Dermis blood vessel endothelial cell (primary cell): Measurements from ENCODE around the gene CMTM3. TPM values are rescaled to one million over a fixed set of nuclear protein-coding genes. Genes with fewer than 3 reads are reported as not detected.
"Not testable (repeated sequence)": the region's sequence is repeated elsewhere in the genome, so short reads cannot be mapped to it uniquely, and the experiment has no call there.

Source experiments
- DNase-seq: peaks from one replicate; pipeline ENCODE4 v3.0.0; 2010
- total RNA-seq: library from RNA; depleted of rRNA; stranded (reverse); fragments of >200 nt; gene quantifications from 2 replicates; pipeline ENCODE4 v1.2.3, GENCODE V29; 2014

CMTM3 gene
- total RNA-seq, 1 donor from 2014 or later, result 23.3 TPM

DNA sequence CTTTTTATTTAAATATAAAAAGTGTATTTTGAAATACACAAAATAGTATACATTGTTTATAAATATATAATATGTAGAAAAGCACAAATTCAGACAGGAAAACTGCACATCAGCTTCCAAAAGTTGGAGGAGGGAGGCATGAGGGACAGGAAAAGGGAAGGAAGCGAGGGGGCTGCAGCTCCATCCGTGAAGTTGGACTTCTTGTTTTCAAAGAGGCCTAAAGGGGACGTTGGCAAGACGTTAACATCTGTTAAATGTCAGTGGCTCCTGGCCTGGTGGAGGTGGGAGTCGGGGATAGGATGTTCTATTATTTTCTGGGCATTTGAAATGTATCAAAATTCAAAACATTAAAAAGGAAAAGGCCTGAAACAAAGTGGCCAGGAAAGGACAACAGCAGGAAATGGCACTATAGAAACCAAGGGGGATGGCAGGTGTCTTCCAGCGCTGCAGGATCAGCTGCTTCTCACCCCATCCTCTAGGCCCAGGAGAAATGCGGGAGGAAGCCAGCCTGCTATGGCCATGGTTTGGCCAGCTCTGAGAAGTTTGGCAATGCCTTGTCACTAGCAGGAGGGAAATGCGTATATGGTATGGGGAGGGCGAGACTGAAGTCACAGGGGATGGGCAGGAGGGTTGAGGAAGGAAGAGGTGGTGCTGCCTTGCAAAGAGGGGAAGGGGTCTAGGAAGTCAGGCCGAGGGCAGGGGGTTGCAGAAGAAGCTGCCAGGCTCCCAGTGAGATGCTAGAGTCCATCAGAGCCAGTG, 18.8 kb upstream of the CMTM3 start:
- DNase-seq, result peak; percentile 37

DNA sequence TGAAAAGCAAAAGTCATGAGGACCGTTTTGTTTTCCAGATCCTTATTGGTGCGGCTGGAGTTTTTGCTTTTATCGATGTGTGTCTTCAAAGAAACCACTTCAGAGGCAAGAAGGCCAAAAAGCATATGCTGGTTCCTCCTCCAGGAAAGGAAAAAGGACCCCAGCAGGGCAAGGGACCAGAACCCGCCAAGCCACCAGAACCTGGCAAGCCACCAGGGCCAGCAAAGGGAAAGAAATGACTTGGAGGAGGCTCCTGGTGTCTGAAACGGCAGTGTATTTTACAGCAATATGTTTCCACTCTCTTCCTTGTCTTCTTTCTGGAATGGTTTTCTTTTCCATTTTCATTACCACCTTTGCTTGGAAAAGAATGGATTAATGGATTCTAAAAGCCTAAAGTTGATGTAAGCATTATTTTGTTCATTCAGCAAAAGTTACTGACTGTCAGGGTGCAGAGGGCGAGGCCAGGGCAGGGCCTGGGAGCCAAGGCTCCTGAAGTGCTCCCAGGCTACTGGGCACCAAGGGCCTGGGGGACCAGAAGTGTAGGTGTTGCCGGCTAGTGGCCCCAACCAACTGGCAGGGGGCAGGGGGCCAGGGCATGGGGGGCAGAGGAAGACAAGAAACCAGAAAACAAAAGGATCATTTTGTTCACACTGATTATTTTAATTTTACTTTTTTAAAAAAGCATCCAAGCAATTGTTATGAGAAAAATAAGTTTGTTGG, 16.5 kb upstream of the CMTM3 start:
- DNase-seq, result no peak

DNA sequence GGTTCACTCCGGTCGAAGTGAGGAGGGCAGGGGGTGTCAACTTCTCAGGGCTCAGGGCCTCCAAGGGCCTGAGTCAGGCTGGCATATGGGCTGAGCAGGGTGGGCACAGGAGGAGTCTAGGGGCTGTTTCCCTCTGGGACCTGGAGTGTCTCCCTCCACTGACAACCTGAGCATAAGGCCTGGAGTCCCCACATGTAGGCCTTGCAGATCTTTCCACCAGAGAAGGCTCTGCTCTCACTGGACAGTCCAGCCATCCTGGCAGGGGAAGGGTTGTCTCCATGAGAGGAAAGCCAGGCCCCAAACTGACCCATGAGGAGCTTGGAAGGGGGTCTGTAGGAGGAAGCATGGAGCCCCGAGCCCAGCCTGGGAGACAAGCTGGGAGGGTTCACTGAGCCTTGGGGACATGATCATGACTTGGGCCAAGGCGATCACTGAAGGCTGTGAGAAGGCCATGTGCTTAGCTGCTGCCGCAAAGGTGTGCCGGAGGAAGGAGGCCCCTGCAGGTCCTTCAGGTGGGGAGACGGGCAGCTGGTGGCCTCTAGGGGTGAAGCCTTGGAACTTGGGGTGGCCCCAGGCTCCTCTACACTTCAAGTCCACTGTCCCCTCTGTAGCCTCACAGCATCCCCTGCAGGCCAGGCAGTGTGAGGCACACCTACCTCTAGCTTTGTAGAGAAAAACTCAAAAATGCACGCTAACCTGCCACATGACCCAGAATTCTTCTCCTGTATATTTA, 15.4 kb upstream of the CMTM3 start:
- DNase-seq, result peak; percentile 68

DNA sequence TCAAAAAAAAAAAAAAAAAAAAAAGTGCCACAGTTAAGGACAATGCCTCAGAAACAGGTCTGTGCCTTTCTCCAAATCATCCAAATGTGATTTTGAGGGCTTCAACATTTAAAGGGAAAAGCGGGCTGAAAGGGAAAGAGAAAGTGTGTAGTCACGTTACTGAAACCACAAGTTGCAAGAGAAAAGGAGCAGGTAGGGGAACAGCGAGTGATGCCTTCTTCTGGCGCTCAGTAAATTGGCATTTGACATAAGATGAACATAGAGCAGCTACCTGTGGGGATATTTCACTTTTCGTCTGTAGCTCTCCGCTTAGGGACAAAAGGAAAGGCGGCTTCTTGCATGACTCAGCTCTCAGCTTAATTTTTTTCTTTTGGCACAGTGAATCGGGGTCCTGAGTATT, 14.2 kb upstream of the CMTM3 start:
- no peak for DNase-seq

DNA sequence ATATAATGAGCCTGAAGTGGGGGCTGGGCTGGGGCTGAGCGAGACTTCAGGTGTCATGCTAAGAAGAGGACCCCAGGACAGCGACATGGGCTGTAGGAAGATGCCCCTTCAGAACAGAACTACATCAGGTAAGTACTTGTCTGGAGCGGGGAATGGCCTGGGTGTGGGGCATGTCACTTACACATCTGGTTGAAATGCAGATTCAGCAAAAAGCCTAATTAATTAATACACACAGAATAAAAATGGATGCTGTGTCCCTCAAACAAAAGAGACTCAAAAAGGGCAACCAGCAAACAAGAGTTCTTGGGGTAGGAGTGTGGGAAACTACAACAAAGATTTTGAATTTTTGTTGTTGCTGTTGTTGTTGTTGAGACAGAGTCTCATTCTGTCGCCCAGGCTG, 13.5 kb upstream of the CMTM3 start:
- no peak for DNase-seq

DNA sequence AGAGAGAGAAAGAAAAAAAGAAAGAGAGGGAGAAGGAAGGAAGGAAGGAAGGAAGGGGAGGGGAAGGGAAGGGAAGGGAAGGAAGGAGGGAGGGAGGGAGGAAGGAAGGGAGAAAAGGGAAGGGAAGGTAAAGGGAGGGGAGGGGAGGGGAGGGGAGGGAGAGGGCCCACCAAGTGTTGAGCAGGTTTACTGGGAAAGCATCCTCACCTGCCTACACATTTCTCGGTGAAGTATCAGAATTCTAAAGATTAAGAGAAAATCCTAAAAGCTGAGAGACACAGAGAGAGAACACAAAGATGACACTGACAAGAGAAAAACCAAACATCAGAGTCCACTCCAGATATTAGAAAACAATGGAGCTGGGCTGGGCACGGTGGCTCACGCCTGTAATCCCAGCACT, 12.3 kb upstream of the CMTM3 start:
- DNase-seq, result no peak

DNA sequence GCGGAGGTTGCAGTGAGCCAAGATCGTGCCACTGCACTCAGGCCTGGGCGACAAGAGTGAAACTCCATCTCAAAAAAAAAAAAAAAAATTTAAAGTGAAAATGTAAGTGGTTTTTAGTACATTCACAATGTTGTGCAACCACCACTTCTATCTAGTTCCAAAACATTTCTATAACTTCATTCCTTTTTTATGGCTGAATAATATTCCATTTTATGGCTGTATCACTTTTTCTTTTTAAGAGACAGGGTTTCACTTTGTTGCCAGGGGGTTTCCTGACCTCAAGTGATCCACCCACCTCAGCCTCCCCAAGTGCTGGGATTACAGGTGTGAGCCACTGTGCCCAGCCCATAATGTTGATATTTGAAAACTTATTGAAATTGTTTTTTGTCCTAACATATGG, 11.7 kb upstream of the CMTM3 start:
- no peak for DNase-seq

DNA sequence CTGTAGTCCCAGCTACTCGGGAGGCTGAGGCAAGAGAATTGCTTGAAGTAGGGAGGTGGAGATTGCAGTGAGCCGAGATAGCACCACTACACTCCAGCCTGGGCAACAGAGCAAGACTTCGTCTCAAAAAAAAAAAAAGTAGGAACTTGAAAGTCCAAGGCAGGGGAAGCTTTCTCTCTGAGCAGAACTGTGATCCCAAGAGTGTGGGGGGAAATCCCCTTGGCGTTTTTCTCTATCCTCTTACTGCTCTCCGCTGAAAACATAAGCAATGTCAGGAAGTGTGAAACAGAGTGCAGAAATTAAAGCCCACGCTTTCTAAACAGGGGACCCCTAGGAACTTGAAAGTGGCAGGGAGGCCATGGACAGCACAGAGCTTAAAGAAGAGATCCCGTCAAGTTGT, 9.8 kb upstream of the CMTM3 start:
- DNase-seq, result no peak

DNA sequence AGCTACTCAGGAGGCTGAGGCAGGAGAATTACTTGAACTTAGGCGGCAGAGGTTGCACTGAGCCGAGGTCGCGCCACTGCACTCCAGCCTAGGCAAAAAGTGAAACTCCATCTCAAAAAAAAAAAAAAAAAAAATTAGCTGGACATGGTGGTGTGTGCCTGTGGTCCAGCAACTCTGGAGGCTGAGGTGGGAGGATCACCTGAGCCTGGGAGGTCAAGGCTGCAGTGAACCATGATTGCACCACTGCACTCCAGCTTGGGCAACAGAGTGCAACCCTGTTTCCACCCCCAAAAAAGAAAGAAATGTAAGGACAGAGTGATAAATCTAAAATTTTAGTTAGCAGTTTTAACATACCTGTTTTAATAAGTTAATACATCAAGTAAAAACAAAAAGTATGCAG, 7.9 kb upstream of the CMTM3 start:
- DNase-seq, result not testable (repeated sequence)

DNA sequence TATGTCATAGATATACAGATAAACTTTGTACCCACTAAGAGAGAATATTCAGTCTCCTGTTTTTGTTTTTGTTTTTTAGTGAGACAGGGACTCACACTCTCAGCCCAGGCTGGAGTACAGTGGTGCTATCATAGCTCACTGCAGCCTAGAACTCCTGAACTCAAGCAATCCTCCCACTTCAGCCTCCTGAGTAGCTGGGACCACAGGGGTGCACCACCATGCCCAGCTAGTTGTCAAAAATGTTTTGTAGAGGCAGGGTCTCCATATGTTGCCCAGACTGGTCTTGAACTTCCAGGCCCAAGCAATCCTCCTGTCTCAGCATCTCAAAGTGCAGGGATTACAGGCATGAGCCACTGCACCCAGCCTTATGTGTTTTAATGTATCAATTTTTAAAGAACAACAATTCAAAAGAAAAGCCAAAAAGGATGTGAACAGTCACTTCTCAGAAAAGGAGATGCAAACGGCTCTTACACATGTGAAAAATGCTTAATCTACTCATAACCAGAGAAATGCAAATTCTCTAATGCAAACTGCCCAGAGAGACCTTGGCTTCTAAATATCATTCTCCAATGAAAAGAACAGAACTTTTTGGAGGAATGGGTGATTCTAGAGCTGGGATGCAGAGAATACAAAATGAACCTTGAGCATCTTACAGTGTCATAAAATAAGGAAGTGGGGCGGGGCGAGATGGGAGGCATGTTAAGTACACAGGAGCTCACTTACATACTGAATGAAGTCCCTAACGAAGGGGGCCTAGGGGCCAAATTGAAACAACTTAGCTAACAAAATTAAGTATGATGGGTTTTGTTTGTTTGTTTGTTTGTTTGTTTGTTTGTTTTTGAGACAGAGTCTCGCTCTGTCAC, 7.3 kb upstream of the CMTM3 start:
- DNase-seq, result no peak

DNA sequence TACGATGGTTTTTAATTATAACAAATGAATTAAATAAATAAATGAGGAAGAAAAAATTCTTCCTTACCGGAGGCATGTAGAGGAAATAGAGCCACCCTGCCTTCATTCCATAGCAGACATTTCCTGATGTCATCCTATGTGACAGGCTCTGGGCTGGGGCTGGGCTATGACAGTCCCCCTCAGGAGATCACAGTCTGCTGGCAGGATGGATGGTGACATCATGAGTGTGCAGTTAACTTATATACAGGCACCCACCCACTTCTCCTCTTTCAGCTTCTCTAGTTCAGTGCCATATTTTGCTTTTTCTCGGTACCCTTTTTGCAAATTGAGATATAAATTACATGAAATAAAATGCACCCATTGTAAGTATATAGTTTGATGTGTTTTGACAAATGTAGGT, 6.4 kb upstream of the CMTM3 start:
- DNase-seq, result no peak

DNA sequence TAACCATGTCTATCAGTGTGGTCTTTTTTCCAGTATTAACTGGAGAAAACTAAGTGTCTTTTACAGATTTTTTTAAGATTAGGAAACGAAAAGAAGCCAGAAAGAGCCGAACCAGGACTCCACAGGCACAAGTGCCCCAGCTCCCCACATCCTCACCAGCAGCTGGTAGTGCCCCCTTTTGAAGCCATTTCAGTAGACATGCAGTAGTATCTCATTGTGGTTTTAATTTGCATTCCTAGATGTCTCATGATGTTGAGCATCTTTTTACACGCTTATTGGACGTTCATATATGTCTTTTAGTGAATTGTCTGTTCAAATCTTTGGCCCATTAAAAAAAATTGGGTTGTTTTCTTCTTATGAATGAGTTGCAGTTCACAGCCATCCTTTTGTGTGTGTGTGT, 4.8 kb upstream of the CMTM3 start:
- no peak for DNase-seq

DNA sequence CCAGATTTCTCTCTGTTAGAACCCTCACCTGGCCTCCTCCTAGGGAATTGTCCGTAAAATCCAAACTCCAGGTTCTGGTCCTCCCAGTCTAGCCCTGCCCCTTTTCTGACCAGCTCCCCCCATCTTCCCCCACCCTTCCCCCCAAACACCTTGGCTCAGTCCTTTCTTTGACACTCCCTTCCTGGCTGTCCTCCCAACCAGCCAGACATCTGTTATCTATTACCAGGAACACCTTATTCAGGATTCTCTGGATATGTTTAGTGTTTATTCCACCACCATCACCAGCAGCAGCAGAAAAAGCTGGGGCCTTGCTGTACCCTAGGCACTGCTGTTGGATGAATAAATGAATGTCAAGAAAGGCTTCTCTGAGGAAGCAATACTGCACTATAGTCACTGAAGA, 4.0 kb upstream of the CMTM3 start:
- DNase-seq, result no peak

DNA sequence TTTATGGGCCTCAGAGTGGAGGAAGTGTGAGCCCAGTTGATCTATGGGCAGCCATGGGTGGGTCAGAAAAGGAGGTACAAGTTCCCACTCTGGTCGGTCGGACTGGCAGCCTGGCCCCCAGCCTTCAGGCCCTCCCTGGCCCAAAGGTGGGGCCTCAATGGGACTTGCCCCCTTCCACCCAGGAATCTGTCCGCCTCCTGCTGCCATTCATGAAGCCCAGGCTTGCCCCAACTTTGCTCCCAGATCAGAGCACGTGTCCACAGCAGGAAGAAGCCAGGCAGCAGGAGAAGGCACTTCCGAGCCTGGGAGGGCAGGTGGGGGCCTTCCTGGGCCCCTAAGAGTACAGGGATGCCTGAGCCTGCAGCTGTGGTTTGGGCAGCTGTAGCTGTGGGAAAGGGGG, 3.0 kb upstream of the CMTM3 start:
- no peak for DNase-seq

DNA sequence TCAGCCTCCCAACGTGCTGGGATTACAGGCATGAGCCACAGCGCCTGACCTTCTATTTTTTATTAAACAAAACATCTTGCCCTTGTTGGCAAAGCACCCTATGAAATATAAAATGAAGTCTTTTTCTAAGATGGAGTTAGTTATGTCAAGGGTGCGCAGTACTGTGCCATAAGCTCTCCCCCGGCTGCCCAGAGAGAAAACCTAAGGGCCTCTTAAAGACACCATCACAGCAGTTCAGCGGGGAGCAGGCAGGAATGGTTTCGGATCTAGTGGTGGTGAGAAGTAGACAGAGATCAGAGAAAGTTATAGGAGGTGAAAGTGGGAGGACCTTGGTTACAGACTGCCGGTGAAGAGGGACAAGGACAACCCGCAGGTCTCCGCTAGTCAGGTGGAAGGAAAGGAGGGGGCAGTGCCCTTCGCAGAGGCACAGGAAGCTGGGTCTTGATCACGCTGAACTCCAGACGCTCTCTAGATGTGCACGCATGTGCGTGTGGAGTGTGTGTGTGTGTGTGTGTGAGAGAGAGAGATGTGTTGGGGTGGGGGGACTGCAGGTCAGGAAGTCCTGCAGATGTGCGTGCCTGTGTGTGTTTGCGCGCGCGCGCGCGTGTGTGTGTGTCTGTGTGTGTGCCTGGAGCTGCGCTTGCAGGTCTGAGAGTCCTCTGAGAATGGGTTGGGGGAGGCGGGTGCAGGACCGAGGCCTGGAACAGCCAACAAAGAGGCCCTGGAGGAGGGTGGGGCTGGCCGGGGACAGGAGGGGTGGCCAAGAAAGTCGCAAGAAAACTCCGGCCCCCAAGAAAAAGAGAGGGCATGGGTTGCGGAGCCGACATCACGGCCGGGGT, 748 bp upstream of the CMTM3 start:
- peak; percentile 63 for DNase-seq

DNA sequence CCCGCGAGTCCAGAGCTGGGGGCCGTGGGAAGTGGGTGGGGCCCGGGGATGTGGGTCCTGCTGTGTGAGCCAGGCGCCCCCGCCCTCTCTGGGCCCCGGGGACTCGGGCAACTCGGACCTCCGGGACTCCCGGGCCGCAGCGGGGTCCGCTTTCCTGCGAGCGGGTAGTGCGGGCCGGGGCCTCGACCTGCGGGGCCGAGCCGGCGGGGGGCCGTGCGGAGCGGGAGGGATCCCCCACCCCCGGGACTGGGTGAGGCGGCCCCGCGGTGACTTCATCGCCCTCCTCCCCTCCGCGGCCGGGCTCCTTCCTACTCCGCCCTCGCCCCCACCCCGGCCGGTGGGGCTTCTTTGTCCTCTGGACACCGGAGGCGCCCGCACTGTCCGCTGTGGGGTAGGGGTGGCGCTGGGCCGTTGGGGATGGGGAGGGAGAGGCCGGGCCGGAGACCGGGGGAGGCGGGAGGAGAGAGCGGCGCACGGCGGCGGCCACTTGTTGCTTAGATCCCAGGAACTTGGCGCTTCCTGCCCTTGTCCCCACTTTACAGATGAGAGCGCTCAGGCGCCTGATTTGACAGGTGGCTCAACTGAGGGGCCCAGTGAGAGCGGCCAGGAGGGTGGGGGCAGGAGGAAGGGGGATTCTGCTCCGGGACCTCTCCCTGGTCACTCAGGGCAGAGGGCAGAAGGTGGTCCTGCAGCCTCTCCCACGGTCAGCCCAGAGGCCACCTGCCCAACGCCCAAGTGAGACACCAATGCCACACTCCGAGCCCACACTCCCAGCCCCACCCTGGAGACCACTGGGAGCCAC, 874 bp downstream of the CMTM3 start:
- DNase-seq, result peak; percentile 68

DNA sequence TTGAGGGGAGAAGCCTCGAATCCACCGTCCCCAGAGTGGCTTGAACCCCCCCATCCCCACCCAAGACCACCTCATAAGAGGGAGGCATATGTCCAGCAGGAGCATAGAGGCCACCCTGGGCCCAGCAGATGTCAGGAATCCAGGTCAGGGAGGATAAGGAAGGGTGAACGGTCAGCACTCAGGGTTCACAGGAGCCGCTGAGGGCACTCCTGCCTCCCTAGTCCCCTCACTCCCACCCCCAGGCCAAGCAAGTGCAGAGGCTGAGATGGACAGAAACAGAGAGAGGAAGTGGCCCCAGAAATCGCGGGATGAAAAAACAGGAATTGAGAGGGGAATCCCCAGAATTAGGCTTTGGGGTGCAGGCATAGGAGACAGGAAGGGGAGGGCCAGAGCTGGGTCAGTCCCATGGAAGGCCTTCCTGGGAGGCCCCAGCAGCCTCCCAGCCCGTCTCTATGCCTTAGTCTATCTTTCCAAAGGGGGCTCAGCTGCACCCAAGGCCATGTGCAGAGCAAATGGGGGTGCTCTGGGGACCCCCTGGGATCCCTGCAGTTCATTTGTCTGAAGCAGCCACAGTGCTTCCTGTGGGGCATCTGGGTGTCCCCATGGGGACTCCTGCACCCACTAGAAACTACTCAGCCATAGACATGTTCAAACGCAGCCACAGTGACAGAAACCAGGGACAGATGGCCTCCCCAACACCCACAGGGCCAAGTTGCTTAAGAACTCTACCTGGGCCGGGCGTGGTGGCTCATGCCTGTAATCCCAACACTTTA, 1.7 kb downstream of the CMTM3 start:
- DNase-seq, result peak; percentile 12

DNA sequence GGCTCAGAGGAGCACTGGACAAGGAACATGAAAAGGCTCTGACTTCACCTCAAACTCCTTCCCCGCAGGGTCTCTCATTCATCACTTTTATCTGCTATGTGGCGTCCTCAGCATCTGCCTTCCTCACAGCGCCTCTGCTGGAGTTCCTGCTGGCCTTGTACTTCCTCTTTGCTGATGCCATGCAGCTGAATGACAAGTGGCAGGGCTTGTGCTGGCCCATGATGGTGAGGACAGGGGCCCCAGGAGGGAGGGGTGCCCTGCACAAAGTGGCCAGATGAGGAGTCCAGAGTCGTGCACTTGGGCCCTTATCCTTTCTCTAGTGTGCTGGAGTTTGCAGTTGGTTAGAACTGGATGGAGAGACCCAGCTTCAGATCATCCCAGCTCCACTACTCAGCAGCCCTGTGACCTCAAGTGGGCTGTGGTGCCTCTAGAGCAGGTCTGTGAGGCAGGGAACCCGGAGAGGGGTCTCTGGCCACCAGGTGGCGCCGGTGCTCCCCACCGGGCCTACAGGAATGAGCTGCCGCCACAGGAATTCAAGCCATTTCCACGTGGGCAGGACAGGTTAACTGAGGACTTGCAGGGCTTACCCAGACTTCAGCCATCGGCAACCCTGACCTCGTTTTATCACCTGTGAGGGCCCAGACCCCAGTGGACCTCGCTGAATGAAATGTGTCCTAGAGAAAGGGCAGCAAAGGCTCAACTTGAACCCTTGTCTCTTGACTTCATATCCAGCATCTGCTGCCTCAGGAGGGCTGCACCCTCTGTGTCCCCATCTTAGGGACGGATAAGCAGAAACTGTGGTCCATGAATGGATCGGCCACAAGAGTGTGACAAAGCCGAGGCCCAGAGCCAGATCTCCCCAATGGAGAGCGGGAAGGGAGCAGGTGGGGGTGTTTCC, 4.0 kb downstream of the CMTM3 start:
- peak; percentile 93 for DNase-seq

DNA sequence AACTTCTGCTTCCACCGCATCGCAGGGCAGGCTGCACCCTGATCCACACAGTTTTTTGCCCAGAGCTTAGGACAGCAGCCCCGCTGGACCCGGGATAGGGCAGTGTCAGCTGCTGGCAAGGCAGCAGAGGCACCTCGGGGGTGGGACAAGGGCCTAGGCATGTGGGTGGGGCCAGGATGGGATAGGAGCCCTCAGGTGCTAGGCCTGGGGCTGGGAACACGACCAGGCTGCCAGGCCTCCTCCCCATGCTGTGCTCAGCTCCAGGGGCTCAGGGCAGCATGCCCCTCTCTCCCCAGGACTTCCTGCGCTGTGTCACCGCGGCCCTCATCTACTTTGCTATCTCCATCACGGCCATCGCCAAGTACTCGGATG, 4.6 kb downstream of the CMTM3 start:
- DNase-seq, result no peak
